Liver (tissue), 9 donors: Measurements from ENCODE around the gene TMEM139. TPM values are rescaled to one million over a fixed set of nuclear protein-coding genes. Genes with fewer than 3 reads are reported as not detected.

ENCODE experiments used
- DNase-seq: peaks from one replicate; pipeline ENCODE4 v3.0.0-alpha.2; 2017; ENCODE audit warnings: low spot score
- H3K27ac ChIP-seq, 2 donors: one replicate each; pipeline ENCODE4 v1.7.0; 2013; ENCODE audit warnings: inconsistent platforms in 2 of 2, low read length in 2 of 2, control low read depth in 1 of 2, low read depth in 1 of 2, mild to moderate bottlenecking in 1 of 2
- H3K27me3 ChIP-seq, 4 donors: one replicate each; pipeline versions ENCODE4 v1.6.1 to v1.7.0; 2013; ENCODE audit warnings: low read length in 3 of 4, inconsistent platforms in 1 of 4, mild to moderate bottlenecking in 1 of 4, moderate library complexity in 1 of 4; ENCODE audit not compliant: control insufficient read depth in 4 of 4, insufficient read depth in 4 of 4
- H3K36me3 ChIP-seq, 4 donors: one replicate each; pipeline versions ENCODE4 v1.6.1 to v1.7.0; 2013; ENCODE audit warnings: low read length in 3 of 4, mild to moderate bottlenecking in 3 of 4, low read depth in 1 of 4, moderate library complexity in 1 of 4; ENCODE audit not compliant: control insufficient read depth in 4 of 4, insufficient read depth in 3 of 4
- H3K4me1 ChIP-seq, 4 donors: one replicate each; pipeline versions ENCODE4 v1.6.1 to v1.7.0; 2013; ENCODE audit warnings: low read length in 3 of 4, mild to moderate bottlenecking in 3 of 4, moderate library complexity in 1 of 4; ENCODE audit not compliant: control insufficient read depth in 4 of 4, insufficient read depth in 4 of 4
- H3K4me3 ChIP-seq, 3 donors: one replicate each; pipeline versions ENCODE4 v1.6.1 to v1.7.0; 2013; ENCODE audit warnings: low read length in 3 of 3, control low read depth in 1 of 3, low read depth in 1 of 3, mild to moderate bottlenecking in 1 of 3
- H3K9ac ChIP-seq, 2 donors: one replicate each; pipeline ENCODE4 v1.7.0; 2013; ENCODE audit warnings: low read length in 2 of 2, mild to moderate bottlenecking in 2 of 2, moderate library complexity in 2 of 2, control low read depth in 1 of 2, low read depth in 1 of 2
- H3K9me3 ChIP-seq, 4 donors: one replicate each; pipeline versions ENCODE4 v1.6.1 to v1.7.0; 2013; ENCODE audit warnings: low read length in 3 of 4; ENCODE audit not compliant: control insufficient read depth in 4 of 4
- FOXA1 ChIP-seq: IDR thresholded peaks from 2 replicates; pipeline ENCODE4 v1.6.1; 2016; ENCODE audit warnings: antibody characterized with exemption
- FOXA2 ChIP-seq: IDR thresholded peaks from 2 replicates; pipeline ENCODE4 v1.6.1; 2016; ENCODE audit warnings: antibody characterized with exemption
- HNF4A ChIP-seq, 2 donors: conservative IDR thresholded peaks; 2 replicates each; pipeline ENCODE4 v1.6.1; 2016; ENCODE audit warnings: antibody characterized with exemption in 2 of 2, mild to moderate bottlenecking in 2 of 2
- HNF4G ChIP-seq: IDR thresholded peaks from 2 replicates; pipeline ENCODE4 v1.6.1; 2016; ENCODE audit warnings: antibody characterized with exemption
- JUND ChIP-seq, 2 donors: IDR thresholded peaks; 2 replicates each; pipeline ENCODE4 v1.6.1; 2016; ENCODE audit warnings: antibody characterized with exemption in 2 of 2
- NR2F2 ChIP-seq: IDR thresholded peaks from 2 replicates; pipeline ENCODE4 v1.6.1; 2016; ENCODE audit warnings: antibody characterized with exemption
- REST ChIP-seq: IDR thresholded peaks from 2 replicates; pipeline ENCODE4 v1.6.1; 2016; ENCODE audit warnings: antibody characterized with exemption, mild to moderate bottlenecking
- RXRA ChIP-seq, 2 donors: IDR thresholded peaks; 2 replicates each; pipeline ENCODE4 v1.6.1; 2017 to 2018; ENCODE audit warnings: antibody characterized with exemption in 2 of 2, mild to moderate bottlenecking in 1 of 2
- SP1 ChIP-seq: IDR thresholded peaks from 2 replicates; pipeline ENCODE4 v1.6.1; 2018; ENCODE audit warnings: antibody characterized with exemption, mild to moderate bottlenecking
- TAF1 ChIP-seq: conservative IDR thresholded peaks from 2 replicates; pipeline ENCODE4 v1.6.1; 2016; ENCODE audit warnings: antibody characterized with exemption, mild to moderate bottlenecking
- YY1 ChIP-seq: IDR thresholded peaks from 2 replicates; pipeline ENCODE4 v1.6.1; 2016; ENCODE audit warnings: antibody characterized with exemption, mild to moderate bottlenecking
- ZBTB33 ChIP-seq: IDR thresholded peaks from 2 replicates; pipeline ENCODE4 v1.6.1; 2016; ENCODE audit warnings: antibody characterized with exemption
- WGBS: extraction: QIAGEN DNeasy Blood & Tissue Kit; methylation state at CpG from one replicate; pipeline ENCODE4 v1.1.7; 2013; 5-methylcytosine and 5-hydroxymethylcytosine counted together
- polyA plus RNA-seq, 2 donors: library from polyadenylated mRNA; stranded (reverse) in 1 of 2; unstranded in 1 of 2; fragments of 200-250 nt in 1 of 2; fragments of >200 nt in 1 of 2; fragmentation: Nextera tagmentation in 1 of 2; extraction: Ambion mirVana in 1 of 2; gene quantifications; one replicate each; pipeline versions ENCODE4 v1.2.1 to v1.2.3, GENCODE V29; 2013 to 2015
- total RNA-seq, 2 donors: library from RNA; depleted of rRNA; stranded (reverse); fragments of >200 nt; gene quantifications; one replicate each; pipeline ENCODE4 v1.2.3, GENCODE V29; 2014
- TF ChIP-seq, protein P1 (sequence below): IDR thresholded peaks from 2 replicates; pipeline ENCODE4 v1.6.1; 2016; ENCODE audit warnings: antibody characterized with exemption
- TF ChIP-seq, protein P2 (sequence below): IDR thresholded peaks from 2 replicates; pipeline ENCODE4 v1.6.1; 2016; ENCODE audit warnings: antibody characterized with exemption
- donor health status: healthy.
- donor health status: healthy.
- donor health status: healthy.
- donor health status: healthy.
- donor health status: healthy.

TMEM139 gene
- total and polyA plus RNA-seq, 4 donors = 3.0 to 8.6 (median 5.5) TPM

GRCh38 chr7:143250199-143250598, 34.6 kb upstream of the TMEM139 start:
- no peak for DNase-seq
- H3K27ac ChIP-seq = no peak overlapping the region
- no peaks in the 10 kb centered on the region for H3K36me3 ChIP-seq
- H3K9me3 ChIP-seq = no peaks in the 10 kb centered on the region
- H3K9ac ChIP-seq = no peak overlapping the region
- TF ChIP-seq HNF4G (no peak), HNF4A (conservative IDR thresholded peaks at IDR 0.05) (no peak)
- H3K27me3 ChIP-seq = no peaks in the 10 kb centered on the region
- no peak overlapping the region for H3K4me3 ChIP-seq
- H3K4me1 ChIP-seq = peaks cover 8 to 22% (median 14%) of the 10 kb centered on the region in 4 donors

GRCh38 chr7:143250822-143251221, 33.9 kb upstream of the TMEM139 start:
- H3K27ac ChIP-seq = no peak overlapping the region
- no peaks in the 10 kb centered on the region for H3K27me3 ChIP-seq
- DNase-seq = no peak
- peaks cover 8 to 22% (median 14%) of the 10 kb centered on the region in 4 donors for H3K4me1 ChIP-seq
- H3K9me3 ChIP-seq = no peaks in the 10 kb centered on the region
- no peaks in the 10 kb centered on the region for H3K36me3 ChIP-seq
- WGBS = 94% methylated on average over 1 of the region's 1 CpG
- H3K4me3 ChIP-seq = no peak overlapping the region
- TF ChIP-seq YY1 (no peak), SP1 (no peak), RXRA (IDR thresholded peaks at IDR 0.05) (no peak), ZBTB33 (no peak), REST (no peak), FOXA1 (no peak)
- H3K9ac ChIP-seq = no peak overlapping the region

GRCh38 chr7:143252006-143252405, 32.8 kb upstream of the TMEM139 start:
- no peaks in the 10 kb centered on the region for H3K27me3 ChIP-seq
- no peak overlapping the region for H3K4me3 ChIP-seq
- no peak overlapping the region for H3K27ac ChIP-seq
- no peak overlapping the region for H3K9ac ChIP-seq
- no peak for DNase-seq
- H3K9me3 ChIP-seq = no peaks in the 10 kb centered on the region
- peaks cover 8 to 22% (median 14%) of the 10 kb centered on the region in 4 donors for H3K4me1 ChIP-seq
- WGBS = 85% methylated on average over 2 of the region's 2 CpGs
- H3K36me3 ChIP-seq = no peaks in the 10 kb centered on the region
- TF ChIP-seq SP1 = no peak
- no peak for TF ChIP-seq HNF4G
- no peak for TF ChIP-seq RXRA (IDR thresholded peaks at IDR 0.05)
- TF ChIP-seq ZBTB33 = no peak
- no peak for TF ChIP-seq REST
- TF ChIP-seq TAF1 = no peak
- TF ChIP-seq NR2F2 = no peak
- no peak for TF ChIP-seq YY1
- TF ChIP-seq JUND (IDR thresholded peaks at IDR 0.05) = no peak
- TF ChIP-seq, protein P1, sequence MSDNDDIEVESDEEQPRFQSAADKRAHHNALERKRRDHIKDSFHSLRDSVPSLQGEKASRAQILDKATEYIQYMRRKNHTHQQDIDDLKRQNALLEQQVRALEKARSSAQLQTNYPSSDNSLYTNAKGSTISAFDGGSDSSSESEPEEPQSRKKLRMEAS = no peak
- TF ChIP-seq FOXA1 = no peak
- TF ChIP-seq, protein P2, sequence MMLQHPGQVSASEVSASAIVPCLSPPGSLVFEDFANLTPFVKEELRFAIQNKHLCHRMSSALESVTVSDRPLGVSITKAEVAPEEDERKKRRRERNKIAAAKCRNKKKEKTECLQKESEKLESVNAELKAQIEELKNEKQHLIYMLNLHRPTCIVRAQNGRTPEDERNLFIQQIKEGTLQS = no peak
- no peak for TF ChIP-seq FOXA2
